Activated naive CD4-positive, alpha-beta T cell treated with anti-CD3 and anti-CD28 coated beads, Interleukin-2, amount 50 U/mL, for 24 hours (primary cell): Measurements from ENCODE around the gene TCEA3.

ENCODE experiments used
- H3K27ac Mint-ChIP-seq: one replicate; pipeline ENCODE4 v1.8.0; 2021; ENCODE audit warnings: mild to moderate bottlenecking, mixed read lengths
- H3K27me3 Mint-ChIP-seq: one replicate; pipeline ENCODE4 v1.8.0; 2021; ENCODE audit warnings: mixed read lengths
- H3K36me3 Mint-ChIP-seq: one replicate; pipeline ENCODE4 v1.8.0; 2021; ENCODE audit warnings: mixed read lengths
- H3K4me1 Mint-ChIP-seq: one replicate; pipeline ENCODE4 v1.8.0; 2021; ENCODE audit warnings: mixed read lengths
- H3K4me3 Mint-ChIP-seq: one replicate; pipeline ENCODE4 v1.8.0; 2021; ENCODE audit warnings: mild to moderate bottlenecking, mixed read lengths
- H3K9me3 Mint-ChIP-seq: one replicate; pipeline ENCODE4 v1.8.0; 2021; ENCODE audit warnings: mixed read lengths

Gene TCEA3

DNA sequence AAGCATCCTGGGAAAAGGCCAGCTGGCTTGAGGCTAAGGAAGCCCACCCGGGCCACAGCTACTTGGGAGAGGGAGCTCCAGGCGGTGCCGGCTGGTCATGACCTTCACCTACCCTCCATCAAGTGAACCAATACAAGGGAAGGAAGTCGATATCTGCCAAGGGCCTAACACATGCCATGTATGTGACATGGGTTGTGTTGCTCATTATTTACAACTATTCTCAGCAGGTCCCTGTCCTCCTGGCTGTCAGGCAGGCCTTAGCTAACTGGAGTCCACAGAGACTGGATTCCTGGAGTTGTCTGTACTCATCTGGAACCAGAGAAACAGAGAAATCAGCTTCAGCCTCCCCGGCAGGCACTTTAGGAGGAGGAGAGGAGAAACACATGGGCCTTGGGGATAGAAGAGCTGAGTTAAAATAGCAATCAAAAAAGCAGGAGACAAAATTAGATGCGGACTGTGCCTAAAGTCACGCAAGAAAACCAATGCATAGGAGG, 15.7 kb downstream of the TCEA3 start:
- Mint-ChIP-seq H3K27ac (no peak overlapping the region), H3K9me3 (no peaks in the 10 kb centered on the region), H3K4me1 (peaks cover 6% of the 10 kb centered on the region), H3K36me3 (no peaks in the 10 kb centered on the region), H3K4me3 (no peak overlapping the region), H3K27me3 (no peaks in the 10 kb centered on the region)

DNA sequence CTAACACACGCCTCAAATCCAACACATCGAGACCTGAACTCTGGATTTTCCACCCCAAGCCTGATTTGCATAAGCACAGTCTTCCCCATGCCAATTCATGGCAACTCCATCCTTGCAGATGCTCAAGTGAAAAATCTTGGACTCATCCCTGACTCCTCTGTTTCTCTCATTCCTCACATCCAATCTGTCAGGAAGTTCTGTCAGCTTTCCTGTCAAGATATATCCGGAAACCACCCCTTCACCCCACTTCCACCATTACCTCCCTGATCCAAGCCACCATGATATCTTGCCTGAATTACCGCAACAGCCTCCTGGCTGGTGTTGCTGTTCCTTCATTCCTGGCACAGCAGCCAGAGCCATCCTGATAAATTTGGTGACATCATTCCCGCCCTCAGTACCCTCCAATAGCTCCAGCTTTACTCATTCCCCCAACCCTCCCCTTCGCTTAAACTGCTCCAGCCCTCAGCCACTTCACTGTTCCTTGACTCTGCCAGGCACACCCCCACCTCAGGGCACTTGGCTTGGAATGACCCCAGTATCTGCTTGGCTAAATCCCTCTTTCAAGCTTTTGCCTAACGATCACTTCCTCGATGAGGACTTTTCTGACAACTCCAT, 17.4 kb downstream of the TCEA3 start:
- no peak overlapping the region for H3K27ac Mint-ChIP-seq
- H3K36me3 Mint-ChIP-seq: peaks cover 3% of the 10 kb centered on the region
- H3K9me3 Mint-ChIP-seq: no peaks in the 10 kb centered on the region
- no peaks in the 10 kb centered on the region for H3K27me3 Mint-ChIP-seq
- H3K4me1 Mint-ChIP-seq: peaks cover 8% of the 10 kb centered on the region
- no peak overlapping the region for H3K4me3 Mint-ChIP-seq

DNA sequence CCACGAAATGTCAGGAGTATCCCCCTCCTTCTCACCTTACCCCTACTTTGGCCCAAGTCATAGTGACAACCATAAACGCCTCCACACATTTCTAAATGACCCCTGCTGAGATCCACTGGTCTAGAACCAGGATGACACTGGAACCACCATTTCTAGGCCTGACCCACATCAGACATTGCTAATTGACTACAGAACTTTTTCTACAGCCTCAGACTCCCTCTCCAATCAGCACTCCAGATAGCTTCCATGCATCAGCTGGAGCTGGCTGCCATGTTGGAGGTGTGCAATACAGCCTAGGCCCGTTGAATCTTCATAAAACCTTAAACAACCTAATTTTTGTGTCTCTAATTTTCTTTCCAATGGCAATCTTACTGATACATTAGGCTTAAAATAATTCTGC, 18.6 kb downstream of the TCEA3 start:
- peaks cover 8% of the 10 kb centered on the region for H3K4me1 Mint-ChIP-seq
- no peak overlapping the region for H3K27ac Mint-ChIP-seq
- H3K27me3 Mint-ChIP-seq: no peaks in the 10 kb centered on the region
- H3K4me3 Mint-ChIP-seq: no peak overlapping the region
- peaks cover 3% of the 10 kb centered on the region for H3K36me3 Mint-ChIP-seq
- H3K9me3 Mint-ChIP-seq: no peaks in the 10 kb centered on the region

DNA sequence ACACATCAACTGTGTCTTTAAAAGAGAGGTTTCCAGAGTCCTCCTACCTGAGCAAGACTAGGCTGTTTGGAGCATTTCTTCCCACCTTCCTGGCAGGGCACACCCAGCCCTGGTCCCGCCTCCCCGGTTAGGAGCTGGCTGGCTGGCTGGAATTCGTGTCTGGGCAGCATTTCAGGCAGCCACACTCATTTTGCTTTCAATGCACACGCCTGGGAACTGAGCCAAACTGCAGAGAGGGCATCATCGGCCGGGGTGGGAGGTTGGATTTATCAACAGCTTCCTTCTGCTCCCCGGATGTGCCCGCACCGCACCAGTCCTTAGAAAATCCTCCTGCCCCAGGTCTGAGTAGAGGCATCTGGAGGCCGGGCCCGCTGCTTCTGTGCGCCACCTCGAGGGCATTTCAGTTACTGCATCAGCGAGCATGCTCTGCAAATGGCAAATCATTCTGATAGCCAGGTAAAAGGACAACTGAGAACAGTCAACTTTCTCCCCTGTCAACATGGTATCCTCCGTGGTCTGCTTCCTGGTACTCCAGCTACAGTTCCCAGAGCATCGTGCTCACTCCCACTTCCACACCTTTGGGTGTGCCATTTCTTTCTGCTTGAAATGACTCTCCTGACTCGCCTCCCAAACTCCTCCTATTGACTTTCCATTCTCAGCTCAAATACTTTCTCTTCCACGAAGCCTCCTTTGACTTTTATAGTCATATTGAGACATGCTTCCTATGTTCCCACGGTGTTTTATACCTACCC, 20.6 kb downstream of the TCEA3 start:
- peaks cover 8% of the 10 kb centered on the region for H3K4me1 Mint-ChIP-seq
- no peaks in the 10 kb centered on the region for H3K27me3 Mint-ChIP-seq
- H3K36me3 Mint-ChIP-seq: peaks cover 3% of the 10 kb centered on the region
- H3K4me3 Mint-ChIP-seq: no peak overlapping the region
- H3K27ac Mint-ChIP-seq: no peak overlapping the region
- H3K9me3 Mint-ChIP-seq: no peaks in the 10 kb centered on the region

DNA sequence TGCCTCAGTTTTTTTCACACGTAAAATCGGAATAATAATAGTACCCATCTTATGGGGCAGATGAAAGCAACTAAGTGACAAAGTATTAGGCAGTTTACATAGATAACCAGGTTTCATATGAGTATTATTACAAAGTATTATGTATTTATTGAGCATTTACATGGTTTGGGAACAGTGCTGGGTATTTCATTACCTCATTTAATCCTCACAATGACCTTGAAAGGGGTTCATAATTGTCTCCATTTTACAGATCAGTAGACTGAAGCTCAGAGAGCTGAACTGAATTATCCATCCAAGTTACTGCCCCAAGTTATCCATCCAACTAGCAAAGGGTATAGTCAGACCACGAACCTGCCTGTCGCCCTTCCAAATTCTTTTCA, 21.2 kb downstream of the TCEA3 start:
- Mint-ChIP-seq H3K9me3 (no peaks in the 10 kb centered on the region), H3K4me3 (no peak overlapping the region), H3K4me1 (peaks cover 8% of the 10 kb centered on the region), H3K27me3 (no peaks in the 10 kb centered on the region), H3K36me3 (peaks cover 3% of the 10 kb centered on the region), H3K27ac (no peak overlapping the region)

DNA sequence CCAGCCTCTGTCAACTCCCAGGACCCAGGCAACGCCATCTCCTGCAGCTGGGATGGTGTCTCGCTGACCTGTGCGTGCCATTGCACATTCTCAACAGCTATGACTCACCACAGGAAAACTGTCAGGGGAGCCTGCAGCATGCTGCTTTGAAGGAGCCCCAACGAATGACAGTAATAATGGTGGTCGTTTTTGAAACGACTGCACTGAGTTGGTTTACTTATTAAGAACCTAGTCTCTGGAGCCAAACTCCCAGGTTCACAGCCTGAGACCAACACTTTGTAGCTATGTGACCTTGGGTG, 21.6 kb downstream of the TCEA3 start:
- Mint-ChIP-seq H3K27me3 (no peaks in the 10 kb centered on the region), H3K9me3 (no peaks in the 10 kb centered on the region), H3K4me1 (peaks cover 8% of the 10 kb centered on the region), H3K36me3 (peaks cover 3% of the 10 kb centered on the region), H3K27ac (no peak overlapping the region), H3K4me3 (no peak overlapping the region)

DNA sequence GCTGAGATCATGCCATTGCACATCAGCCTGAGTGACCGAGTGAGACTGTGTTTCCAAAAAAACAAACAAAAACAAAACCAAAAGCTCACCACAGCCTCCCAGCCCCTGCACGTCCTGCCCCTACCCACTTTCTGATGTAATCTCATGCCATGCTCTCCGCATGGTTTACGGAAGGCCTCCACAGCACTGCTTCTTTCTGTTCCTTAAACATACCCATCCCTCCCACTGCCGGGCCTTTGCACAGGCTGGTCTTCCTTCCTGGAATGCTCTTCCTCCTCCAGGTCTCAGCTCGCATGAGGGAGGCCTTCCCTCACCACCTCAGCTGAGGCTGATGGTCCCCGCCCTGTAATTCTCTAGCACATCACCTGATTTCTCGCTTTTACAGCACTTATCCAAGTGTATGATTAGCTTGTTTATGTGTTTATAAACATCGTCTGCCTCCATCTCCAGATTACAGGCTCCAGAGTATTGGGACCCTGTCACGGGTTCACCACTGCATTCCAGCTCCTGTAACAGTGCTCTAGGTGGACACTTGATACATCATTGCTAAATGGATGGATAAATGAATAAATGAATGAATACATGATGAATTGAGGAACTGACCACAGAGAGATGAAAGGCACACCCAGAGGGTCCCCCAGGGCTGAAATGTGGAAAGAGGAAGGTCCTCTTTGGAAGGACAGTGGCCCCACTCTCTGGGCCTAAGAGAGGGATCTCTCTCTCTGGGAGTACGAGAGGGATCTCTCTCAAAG, 22.1 kb downstream of the TCEA3 start:
- no peaks in the 10 kb centered on the region for H3K9me3 Mint-ChIP-seq
- H3K27me3 Mint-ChIP-seq: no peaks in the 10 kb centered on the region
- no peak overlapping the region for H3K4me3 Mint-ChIP-seq
- H3K4me1 Mint-ChIP-seq: peaks cover 8% of the 10 kb centered on the region
- H3K27ac Mint-ChIP-seq: no peak overlapping the region
- peaks cover 3% of the 10 kb centered on the region for H3K36me3 Mint-ChIP-seq

DNA sequence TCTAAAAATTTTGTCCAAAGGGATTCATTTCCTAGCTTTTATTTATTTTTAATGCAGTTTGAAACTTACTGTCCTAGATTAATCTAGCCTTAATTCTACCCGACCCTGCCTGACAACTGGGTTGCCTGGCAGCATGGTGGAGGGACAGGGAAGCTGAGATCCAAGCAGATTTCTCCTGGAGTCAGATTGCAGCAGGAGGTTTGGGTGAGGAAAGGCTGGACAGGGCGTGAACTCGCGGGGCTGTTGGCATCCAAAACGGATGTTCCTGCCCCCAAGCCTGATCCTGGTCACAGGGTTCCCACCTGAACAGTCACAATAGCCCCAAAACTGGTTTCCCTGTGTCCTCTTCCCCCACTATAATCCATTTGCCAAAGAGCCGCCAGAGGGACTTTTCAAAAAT, 23.2 kb downstream of the TCEA3 start:
- Mint-ChIP-seq H3K4me3 (no peak overlapping the region), H3K27me3 (no peaks in the 10 kb centered on the region), H3K9me3 (no peaks in the 10 kb centered on the region), H3K4me1 (peaks cover 8% of the 10 kb centered on the region), H3K27ac (no peak overlapping the region), H3K36me3 (peaks cover 3% of the 10 kb centered on the region)

DNA sequence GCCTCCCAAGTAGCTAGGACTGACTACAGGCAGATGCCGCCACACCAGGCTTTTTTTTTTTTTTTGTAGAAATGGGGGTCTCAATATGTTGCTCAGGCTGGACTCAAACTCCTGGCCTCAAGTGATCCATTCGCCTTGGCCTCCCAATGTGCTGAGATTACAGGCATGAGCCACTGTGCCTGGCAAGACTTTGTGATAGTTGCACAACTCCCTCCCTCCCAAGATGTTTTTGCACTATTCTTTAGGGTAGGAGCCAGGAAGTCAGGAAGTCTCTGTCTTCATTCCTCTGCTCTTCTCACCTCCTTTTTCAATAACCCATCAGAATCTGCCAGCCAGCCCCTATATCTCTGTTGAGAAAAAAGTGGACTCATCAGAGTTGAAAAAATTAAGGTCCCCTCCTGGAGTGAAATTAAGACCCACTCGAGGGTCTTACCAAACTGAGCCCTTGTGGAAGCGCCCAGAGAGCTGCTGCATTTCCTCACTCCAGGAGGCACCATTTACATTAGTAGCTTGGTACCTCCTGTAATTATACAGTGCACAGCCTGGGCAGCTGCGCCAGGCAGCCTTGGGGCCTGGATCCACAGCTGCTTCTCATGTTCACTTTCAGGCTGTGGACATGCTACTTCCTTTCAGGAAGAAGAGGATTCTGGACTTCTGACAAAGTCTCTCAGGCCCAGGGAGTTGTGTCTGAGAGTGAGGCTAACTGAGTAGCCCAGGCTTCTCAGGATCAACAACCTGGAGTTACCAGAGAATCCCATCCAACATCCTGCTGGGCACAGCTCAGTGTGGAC, 24.0 kb downstream of the TCEA3 start:
- Mint-ChIP-seq H3K9me3 (no peaks in the 10 kb centered on the region), H3K4me3 (no peak overlapping the region), H3K4me1 (peaks cover 8% of the 10 kb centered on the region), H3K27ac (no peak overlapping the region), H3K27me3 (no peaks in the 10 kb centered on the region), H3K36me3 (peaks cover 6% of the 10 kb centered on the region)

DNA sequence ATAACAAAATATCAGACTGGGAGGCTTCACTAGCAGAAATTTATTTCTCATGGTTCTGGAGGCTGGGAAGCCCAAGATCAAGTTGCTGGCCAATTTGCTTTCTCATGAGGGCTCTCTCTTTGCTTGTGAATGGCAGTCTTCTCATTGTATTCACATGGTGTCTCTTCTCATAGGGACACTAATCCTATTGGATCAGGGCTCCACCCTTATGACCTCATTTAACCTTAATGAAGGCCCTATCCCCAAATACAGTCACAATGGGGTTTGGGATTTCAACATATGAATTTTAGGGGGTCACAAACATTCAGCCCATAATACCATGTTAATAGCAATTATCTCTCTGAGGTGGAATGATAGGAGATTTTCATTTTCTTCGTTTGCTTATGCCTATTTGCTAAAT, 25.3 kb downstream of the TCEA3 start:
- Mint-ChIP-seq H3K4me1 (peaks cover 6% of the 10 kb centered on the region), H3K9me3 (no peaks in the 10 kb centered on the region), H3K36me3 (peaks cover 9% of the 10 kb centered on the region), H3K27me3 (no peaks in the 10 kb centered on the region), H3K4me3 (no peak overlapping the region), H3K27ac (no peak overlapping the region)

DNA sequence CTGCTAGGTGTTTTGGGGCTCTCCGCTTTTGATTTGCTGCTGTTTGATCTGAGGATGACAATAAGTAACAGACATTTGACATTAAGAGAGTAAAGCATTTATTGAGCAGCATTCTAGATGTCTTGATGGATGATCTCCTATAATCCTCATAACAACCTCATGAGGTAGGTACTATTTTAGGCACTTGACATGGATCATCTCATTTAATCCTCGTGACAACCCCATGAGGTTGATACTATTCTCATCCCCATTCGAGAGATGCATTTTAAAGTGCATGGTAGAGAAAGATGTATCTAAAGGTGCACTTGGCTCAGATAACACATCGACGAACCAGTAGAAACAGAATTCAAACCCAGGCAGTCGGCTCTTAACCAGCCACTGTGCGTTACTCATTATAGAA, 26.6 kb downstream of the TCEA3 start:
- Mint-ChIP-seq H3K27me3 (no peaks in the 10 kb centered on the region), H3K36me3 (peaks cover 9% of the 10 kb centered on the region), H3K4me1 (no peaks in the 10 kb centered on the region), H3K9me3 (no peaks in the 10 kb centered on the region), H3K4me3 (no peak overlapping the region), H3K27ac (no peak overlapping the region)

DNA sequence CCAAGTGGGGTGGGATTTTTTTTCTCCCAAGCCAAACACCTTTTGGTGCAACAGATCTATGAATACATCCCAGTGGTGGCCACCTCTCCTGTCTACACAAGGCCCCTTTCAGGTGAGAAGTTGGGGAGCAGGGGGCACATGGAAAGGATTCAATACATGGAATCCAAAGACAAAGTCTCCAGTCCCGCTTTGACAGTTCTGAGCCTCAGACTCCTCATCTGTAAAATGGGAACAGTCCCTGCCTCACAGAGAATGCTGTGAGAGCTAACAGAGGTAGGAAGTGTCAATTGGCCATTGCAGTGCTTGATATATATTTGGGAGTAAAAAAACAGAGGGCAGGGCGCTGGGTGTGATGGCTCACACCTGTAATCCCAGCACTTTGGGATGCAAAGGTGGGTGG, 28.2 kb downstream of the TCEA3 start:
- Mint-ChIP-seq H3K4me1 (no peaks in the 10 kb centered on the region), H3K36me3 (peaks cover 5% of the 10 kb centered on the region), H3K9me3 (no peaks in the 10 kb centered on the region), H3K27ac (no peak overlapping the region), H3K27me3 (no peaks in the 10 kb centered on the region), H3K4me3 (no peak overlapping the region)

DNA sequence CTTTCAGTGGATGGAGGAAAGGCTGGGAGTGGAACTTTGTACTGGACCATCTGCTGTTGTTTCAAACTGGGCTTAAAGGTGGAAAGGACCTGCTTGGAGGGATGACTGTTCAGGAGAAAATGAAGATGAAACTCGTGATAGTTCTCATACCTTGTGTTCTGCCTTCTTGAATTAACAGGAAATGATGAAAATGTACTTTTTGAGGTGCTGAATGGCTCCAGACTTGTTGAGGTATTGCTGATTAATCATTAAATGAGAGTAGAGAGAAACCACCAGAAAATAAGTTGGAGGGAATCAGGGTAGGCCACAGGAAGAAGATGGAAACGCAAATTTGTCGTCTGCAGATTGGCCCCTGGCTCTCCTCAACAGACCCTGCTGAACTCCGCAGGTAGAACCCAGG, 28.7 kb downstream of the TCEA3 start:
- Mint-ChIP-seq H3K27me3 (no peaks in the 10 kb centered on the region), H3K9me3 (no peaks in the 10 kb centered on the region), H3K36me3 (peaks cover 5% of the 10 kb centered on the region), H3K4me1 (no peaks in the 10 kb centered on the region), H3K27ac (peak overlapping the region; percentile 42), H3K4me3 (no peak overlapping the region)

DNA sequence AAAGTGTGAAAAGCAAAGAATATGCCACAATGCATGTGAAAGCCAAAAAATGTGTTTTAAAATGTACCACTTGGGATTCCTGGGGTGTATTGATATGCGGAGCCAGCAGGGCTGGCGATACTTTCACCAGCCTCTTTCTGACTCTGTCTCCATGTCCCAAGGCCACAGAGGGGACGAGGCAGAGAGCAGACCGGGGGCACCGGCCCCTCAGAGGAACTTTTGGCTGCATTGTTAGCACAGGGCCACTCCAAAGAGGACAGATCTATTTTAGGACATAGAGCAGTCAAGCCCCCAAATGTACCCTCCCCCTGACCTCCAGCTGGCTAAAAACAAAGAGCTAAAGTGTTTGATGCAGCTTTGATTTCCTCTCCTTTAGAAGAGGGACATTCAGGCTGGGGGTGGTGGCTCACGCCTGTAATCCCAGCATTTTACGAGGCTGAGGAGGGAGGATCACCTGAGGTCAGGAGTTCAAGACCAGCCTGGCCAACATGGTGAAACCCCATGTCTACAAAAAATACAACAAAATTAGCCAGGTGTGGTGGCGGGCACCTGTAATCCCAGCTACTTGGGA, 29.3 kb downstream of the TCEA3 start:
- Mint-ChIP-seq H3K27me3 (no peaks in the 10 kb centered on the region), H3K4me1 (no peaks in the 10 kb centered on the region), H3K27ac (no peak overlapping the region), H3K9me3 (no peaks in the 10 kb centered on the region), H3K4me3 (no peak overlapping the region), H3K36me3 (peaks cover 5% of the 10 kb centered on the region)

DNA sequence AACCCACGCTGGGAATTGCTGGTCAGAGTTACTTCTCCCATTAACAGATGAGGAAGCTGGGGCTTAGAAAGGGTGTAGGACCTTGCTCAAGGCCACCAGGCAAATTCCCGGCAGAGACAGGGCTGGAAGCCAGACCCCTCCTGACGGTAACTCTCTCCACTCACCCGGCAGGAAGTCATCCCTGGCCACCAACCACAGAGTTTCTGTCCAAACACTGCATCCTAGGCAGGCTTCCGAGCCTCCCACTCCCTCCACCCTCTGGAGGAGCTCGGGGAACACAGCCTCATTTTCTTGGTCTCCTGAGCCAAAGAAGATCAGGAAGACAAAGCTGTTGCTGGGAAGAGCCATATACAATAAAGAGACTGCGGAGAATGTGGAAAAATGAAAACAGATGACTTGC, 29.9 kb downstream of the TCEA3 start:
- H3K27me3 Mint-ChIP-seq: no peaks in the 10 kb centered on the region
- no peak overlapping the region for H3K4me3 Mint-ChIP-seq
- H3K9me3 Mint-ChIP-seq: no peaks in the 10 kb centered on the region
- H3K4me1 Mint-ChIP-seq: no peaks in the 10 kb centered on the region
- H3K36me3 Mint-ChIP-seq: peaks cover 5% of the 10 kb centered on the region
- H3K27ac Mint-ChIP-seq: no peak overlapping the region
